HG03520 (cell line): ENCODE data around the gene KRTAP10-2.

Experiments used
- ATAC-seq: cut with Tn5 transposase; IDR thresholded peaks from one replicate; pipeline ENCODE4 v1.9.1; 2021; ENCODE audit warnings: mild to moderate bottlenecking, moderate library complexity; ENCODE audit not compliant: unreplicated experiment

The KRTAP10-2 gene

GRCh38 chr21:44515359-44516165, 35.7 kb downstream of the KRTAP10-2 start:
- no peak for ATAC-seq

- no peak for ATAC-seq
Observed at GRCh38 chr21:44514746-44515358, 36.5 kb downstream of the KRTAP10-2 start.

DNA sequence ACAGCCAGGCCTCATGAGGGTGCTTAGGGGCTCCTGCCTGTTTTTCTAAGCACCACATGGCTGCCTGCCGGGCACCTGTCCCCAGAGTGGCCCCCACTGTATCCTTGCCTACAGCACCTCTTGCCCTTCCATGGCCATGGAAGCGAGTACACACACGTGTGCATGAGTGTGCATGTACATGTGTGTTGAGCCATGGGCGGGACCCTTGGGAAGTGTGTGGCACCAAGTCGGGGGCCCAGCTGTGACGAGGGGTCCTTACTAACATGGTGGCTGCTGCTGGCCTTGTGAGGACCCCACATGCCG, 37.1 kb downstream of the KRTAP10-2 start:
- no peak for ATAC-seq

DNA sequence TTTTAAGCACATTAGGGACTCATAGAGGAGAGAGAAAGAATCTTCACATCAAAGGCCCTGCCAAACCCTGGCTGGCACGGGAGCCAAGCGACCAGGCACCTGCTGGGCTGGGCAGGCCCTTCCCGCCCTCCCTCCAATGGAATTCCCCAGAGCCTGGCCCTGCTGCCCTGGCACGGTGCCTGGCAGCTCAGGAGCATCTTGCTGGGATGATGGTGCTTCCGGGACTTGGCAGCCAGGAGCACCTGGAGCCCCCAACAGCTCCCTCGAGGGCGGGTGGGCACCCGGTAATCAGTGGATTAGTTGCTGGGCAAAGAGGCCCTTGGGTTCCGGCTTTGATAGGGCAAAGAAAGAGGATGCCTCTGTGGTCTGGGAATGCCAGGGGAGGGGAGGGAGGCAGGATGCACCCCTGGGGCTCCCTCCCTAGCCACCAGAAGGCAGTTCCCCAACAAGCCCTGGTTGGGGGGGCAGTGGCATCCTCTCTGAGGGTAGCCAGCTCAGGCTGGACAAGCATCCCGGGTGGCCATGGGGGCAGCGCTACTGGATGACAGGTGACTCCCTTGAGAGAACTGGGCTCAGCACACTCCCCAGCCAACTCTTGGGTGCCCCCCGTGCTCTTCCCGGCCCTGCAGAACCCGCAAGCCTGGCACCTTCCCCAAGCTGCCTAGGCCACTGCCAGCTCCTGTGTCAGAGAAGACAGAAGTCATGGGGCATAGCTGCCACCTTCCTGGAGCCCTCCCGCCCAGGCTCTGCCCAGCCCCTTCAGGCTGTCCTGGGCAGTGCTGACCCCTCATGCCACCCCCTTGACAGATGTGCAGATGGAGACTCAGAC, 37.7 kb downstream of the KRTAP10-2 start:
- ATAC-seq, result no peak

DNA sequence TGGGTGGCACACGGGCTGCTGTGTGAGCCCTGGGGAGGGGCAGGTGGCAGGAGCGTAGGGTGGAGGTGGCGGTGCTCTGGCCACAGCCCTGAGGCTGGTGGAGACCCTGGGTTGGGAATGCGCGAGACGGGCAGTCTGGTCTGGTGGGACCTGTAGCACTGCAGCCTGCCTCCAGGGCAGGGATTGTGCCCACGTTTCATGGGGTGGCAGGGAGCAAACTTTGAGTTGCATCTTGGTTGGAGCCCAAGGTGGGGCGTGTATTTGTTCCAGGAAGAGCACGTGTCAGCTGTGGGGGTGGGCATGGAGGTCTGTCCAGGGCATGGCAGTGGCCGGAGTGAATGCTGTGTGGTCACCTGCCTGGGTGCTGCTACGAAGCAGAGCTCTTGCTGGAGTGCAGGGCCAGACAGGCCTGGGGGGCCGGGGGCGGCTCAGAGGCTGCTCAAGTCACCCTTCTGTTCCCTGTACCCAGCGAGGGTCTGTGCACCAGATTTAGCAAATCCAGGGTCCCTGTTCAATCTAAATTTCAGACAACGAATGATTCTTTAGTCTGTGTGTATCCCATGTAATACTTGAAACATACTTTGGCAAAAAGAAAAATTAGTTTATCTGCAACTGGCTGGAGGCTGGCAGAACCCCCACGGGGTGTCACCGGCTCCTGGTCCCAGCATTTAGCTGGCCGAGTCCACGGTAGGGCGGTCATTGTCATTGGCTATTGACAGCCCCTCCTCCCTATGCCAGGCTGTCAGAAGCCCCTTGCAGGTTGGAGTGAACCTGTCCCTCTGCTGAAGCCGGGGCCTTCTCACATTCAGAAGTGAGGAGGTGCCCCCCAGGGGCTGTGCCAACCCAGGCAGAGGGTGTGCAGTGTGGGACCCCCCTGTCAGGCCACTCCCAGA, 38.6 kb downstream of the KRTAP10-2 start:
- ATAC-seq, result no peak

DNA sequence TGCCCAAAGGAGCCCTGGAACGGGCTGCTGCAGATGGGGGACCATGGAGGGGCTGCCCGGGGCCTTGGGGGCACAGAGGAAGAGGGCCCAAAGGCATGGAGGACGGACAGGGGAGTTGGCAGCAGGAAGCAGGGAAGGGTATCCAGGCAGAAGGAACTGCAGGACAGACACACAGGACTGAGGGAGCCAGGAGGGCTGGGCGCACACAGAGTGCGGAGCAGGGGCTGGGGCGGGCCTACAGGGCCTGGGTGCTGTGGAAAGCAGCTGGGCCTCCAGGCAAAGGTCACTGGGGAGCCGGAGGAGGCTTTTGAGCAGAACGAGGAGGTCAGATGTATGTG, 39.4 kb downstream of the KRTAP10-2 start:
- no peak for ATAC-seq

DNA sequence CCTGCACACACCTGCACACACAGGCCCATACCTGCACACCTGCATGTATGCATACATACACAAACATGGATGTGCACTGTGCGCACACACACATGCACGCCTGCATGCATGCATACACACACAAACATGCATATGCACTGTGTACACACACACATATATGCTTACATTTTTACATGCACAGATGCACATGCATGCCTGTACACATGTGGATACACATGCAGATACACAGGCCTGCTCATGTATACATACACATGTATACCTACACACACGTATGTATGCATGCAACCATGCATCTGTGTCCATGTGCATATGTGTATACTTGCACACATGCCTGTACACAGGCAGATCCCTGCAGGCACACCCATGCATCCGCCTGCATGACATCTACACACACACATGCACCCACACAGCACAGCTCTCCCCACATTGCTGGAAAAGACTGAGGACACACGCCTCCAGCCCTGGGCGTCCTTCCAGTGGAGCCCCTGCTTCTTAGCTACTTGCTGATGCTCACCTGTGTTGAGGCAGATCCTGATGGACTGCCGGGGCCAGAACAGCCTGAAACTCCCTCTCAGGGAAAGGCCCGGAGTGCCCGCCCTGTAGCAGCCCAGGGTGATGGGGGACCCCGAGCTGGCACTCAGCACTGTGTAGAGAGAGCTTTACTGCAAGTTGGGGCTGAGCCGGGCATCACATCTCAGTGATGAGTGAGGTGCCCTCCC, 39.9 kb downstream of the KRTAP10-2 start:
- ATAC-seq, result no peak

DNA sequence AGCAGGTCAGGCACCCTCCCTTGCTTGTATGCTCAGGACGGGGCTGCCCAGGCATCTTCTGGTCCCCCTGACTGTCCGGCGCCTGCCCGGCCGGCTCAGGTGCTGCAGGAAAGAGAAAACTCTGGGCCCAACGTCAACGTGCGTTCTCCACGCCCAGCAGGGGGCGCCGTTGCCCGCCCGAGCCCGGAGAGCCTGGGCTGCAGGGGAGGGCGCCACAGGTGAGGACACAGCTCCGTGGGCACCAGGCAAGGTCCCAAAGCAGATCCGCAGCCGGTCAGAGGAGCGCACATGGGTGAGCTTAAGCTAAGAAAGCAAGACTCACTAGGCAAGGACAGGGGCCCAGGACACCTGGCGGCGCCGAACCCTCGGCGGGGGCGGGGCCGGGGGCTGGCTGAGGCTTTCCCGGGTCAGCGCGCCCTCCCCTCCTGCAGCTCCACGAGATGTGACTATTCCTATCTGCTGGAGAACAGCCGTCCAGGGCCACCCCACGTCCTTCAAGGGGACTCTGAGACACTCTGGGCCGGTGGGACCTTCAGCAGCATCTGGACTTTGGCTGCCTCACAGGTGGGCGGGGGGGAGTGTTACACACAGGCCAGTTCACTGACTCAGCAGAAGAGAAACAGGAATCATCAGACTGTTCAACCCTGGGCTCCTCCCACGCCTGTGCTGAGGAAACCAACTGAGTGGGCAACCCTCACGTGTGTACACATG, 40.6 kb downstream of the KRTAP10-2 start:
- ATAC-seq, result no peak

DNA sequence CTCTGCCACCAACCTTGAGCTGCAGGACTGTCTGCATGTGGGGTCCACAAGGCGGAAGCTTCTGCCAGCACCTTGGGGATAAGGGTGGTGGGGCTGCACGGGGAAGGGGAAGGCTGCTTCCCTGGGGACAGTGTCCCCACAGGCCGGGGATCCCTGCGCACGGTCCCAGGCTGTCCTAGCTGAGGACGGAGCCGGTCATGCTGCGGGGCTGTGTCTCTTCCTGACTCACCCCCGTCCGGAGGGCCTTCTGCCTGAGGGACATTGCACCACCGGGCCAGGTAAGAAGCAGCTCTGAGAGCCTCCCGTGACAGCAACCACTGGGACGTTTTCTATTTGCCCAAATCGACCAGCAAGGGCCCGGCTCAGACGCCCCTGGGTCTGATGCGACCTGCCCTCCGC, 41.2 kb downstream of the KRTAP10-2 start:
- no peak for ATAC-seq

GRCh38 chr21:44509539-44509938, 41.8 kb downstream of the KRTAP10-2 start:
- ATAC-seq, result no peak

GRCh38 chr21:44508711-44509445, 42.4 kb downstream of the KRTAP10-2 start:
- no peak for ATAC-seq

GRCh38 chr21:44508426-44508710, 42.9 kb downstream of the KRTAP10-2 start:
- ATAC-seq, result no peak

DNA sequence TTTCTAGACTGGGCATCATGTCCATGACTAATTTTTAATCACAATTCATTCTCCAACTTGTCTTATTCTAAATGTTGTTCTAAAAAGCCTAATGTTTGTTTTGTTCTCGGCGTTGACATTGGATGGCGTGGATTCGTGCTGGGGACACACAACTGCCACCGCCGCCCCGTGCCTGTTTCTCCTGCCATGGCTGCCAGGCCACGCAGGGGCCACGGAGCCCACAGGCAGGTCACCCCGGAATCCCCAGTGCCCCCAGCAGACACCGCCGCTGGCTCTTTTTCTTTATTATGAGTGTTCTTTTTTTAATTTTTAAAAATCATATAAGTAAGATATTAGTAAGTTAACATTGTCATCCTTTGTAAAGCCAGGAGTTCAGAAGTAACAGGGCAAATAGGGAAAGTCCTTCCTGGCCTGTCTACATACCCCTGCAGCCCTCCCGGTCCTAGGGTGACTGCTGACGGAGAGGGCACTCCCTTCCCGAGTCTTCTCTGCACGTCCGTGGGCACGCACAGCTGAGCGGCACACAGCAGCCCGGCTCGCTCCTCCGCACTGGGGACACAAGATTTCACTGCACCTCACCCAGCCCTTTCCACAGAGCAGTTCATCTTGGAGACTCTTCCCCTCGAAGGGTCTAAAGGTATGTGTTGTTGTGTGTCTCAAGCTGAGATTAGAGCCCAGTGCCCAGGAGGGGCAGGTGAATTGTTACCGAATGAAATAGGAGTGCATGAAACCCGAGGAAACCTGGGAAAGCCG, 43.5 kb downstream of the KRTAP10-2 start:
- no peak for ATAC-seq

DNA sequence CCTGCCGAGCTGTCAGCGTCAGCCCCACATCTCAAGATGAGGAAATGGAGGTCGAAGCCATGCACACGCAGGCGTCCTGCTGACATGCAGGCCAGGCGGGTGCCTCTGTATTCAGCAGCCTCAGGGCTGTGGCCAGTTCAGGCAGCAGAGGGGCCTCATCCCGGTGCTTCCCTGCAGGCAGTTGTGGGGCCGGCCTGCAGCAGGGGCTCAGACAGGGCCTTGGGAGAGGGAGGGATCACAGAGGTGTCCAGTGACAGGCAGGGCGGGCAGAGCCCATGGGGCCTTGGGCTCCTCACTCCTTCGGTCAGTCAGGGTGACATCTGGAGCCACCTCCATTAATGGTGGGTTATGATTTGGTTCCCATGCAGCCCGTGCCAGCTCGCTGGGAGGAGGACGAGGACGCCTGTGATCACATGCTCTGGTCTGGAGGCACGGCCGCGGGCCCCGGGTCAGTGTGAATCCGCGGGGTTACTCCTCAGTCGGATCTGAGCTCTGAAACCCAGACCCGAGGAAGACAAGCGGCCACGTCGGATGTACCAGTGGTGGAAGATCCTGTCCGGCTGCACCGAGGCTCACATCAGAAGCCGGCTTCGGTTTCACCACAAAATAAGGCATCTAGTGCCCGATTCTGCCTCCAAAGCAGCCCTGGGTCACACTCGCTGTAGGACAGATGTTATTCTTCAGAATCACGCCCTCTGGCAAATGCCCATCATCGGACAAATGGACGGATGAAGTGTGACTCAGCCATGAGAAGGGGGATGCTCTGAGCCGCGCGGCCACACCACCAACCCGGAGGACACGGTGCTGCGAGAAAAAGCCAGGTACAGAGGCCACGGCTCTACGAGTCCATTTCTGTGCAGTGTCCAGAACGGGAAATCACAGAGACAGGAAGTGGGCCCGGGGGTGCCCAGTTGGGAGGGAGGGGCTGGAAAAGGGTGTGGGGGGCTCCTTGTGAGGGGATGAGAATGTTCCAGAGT, 44.7 kb downstream of the KRTAP10-2 start:
- ATAC-seq, result no peak

GRCh38 chr21:44505673-44506278, 45.5 kb downstream of the KRTAP10-2 start:
- ATAC-seq, result no peak

GRCh38 chr21:44503901-44504399, 47.4 kb downstream of the KRTAP10-2 start:
- no peak for ATAC-seq
